ENCODE measurements around the gene NEU1. TPM values are rescaled to one million over a fixed set of nuclear protein-coding genes. Genes with fewer than 3 reads are reported as not detected.

NEU1 gene
- total RNA-seq, 1 experiment from 2014 or later, result 44.8 TPM

DNA sequence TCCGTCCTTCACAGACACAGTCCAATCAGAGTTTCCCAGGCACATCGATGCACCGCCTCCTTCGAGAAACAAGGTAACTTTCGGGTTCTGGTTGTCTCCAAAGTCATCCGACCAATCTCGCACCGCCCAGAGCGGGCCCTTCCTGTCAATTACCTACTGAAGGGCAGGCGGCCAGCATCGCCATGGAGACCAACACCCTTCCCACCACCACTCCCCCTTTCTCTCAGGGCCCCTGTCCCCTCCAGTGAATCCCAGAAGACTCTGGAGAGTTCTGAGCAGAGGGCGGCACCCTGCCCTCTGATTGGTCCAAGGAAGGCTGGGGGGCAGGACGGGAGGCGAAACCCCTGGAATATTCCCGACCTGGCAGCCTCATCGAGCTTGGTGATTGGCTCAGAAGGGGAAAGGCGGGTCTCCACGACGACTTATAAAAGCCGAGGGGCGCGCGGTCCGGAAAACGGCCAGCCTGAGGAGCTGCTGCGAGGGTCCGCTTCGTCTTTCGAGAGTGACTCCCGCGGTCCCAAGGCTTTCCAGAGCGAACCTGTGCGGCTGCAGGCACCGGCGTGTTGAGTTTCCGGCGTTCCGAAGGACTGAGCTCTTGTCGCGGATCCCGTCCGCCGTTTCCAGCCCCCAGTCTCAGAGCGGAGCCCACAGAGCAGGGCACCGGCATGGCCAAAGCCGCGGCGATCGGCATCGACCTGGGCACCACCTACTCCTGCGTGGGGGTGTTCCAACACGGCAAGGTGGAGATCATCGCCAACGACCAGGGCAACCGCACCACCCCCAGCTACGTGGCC, 35.1 kb downstream of the NEU1 start, which contains the start of gene HSPA1B (continued):
- peak; percentile 88 for TF ChIP-seq TEAD1 (CRISPR knock-in tag; IDR thresholded peaks at IDR 0.05)
- no peak for TF ChIP-seq ZNF219 (CRISPR knock-in tag; IDR thresholded peaks at IDR 0.05; ENCODE audit: borderline replicate concordance)
- TF ChIP-seq, protein P1, sequence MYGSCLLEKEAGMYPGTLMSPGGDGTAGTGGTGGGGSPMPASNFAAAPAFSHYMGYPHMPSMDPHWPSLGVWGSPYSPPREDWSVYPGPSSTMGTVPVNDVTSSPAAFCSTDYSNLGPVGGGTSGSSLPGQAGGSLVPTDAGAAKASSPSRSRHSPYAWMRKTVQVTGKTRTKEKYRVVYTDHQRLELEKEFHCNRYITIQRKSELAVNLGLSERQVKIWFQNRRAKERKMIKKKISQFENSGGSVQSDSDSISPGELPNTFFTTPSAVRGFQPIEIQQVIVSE (CRISPR knock-in tag; IDR thresholded peaks at IDR 0.05; ENCODE audit: borderline replicate concordance), result no peak
- TF ChIP-seq TEAD4 (CRISPR knock-in tag; IDR thresholded peaks at IDR 0.05), result no peak
- TF ChIP-seq PREB (CRISPR knock-in tag; IDR thresholded peaks at IDR 0.05; ENCODE audit: borderline replicate concordance), result no peak
- peak; percentile 60; the same call in 1 of the 2 replicates for TF ChIP-seq NFE2L1 (CRISPR knock-in tag; IDR thresholded peaks at IDR 0.05)
- TF ChIP-seq ZNF671 (CRISPR knock-in tag; IDR thresholded peaks at IDR 0.05), result no peak
- TF ChIP-seq ZNF317 (CRISPR knock-in tag; IDR thresholded peaks at IDR 0.05; ENCODE audit: borderline replicate concordance, low read depth), result no peak
- TF ChIP-seq JUN (CRISPR knock-in tag; IDR thresholded peaks at IDR 0.05), result 0 out of 2 replicates have a peak, but pooled peaks have one; percentile 33
- TF ChIP-seq ZNF263 (CRISPR knock-in tag; IDR thresholded peaks at IDR 0.05; ENCODE audit: low read depth), result no peak
- TF ChIP-seq, protein P2, sequence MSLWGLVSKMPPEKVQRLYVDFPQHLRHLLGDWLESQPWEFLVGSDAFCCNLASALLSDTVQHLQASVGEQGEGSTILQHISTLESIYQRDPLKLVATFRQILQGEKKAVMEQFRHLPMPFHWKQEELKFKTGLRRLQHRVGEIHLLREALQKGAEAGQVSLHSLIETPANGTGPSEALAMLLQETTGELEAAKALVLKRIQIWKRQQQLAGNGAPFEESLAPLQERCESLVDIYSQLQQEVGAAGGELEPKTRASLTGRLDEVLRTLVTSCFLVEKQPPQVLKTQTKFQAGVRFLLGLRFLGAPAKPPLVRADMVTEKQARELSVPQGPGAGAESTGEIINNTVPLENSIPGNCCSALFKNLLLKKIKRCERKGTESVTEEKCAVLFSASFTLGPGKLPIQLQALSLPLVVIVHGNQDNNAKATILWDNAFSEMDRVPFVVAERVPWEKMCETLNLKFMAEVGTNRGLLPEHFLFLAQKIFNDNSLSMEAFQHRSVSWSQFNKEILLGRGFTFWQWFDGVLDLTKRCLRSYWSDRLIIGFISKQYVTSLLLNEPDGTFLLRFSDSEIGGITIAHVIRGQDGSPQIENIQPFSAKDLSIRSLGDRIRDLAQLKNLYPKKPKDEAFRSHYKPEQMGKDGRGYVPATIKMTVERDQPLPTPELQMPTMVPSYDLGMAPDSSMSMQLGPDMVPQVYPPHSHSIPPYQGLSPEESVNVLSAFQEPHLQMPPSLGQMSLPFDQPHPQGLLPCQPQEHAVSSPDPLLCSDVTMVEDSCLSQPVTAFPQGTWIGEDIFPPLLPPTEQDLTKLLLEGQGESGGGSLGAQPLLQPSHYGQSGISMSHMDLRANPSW (CRISPR knock-in tag; conservative IDR thresholded peaks at IDR 0.05; ENCODE audit: low read depth), result no peak
- TF ChIP-seq TCF7 (CRISPR knock-in tag; IDR thresholded peaks at IDR 0.05; ENCODE audit: low read depth), result no peak
- no peak for TF ChIP-seq ATF1 (CRISPR knock-in tag; IDR thresholded peaks at IDR 0.05)
- TF ChIP-seq JAZF1 (CRISPR knock-in tag; IDR thresholded peaks at IDR 0.05), result no peak
- no peak for TF ChIP-seq RORB (CRISPR knock-in tag; IDR thresholded peaks at IDR 0.05)
- no peak for TF ChIP-seq ZNF396 (CRISPR knock-in tag; IDR thresholded peaks at IDR 0.05; ENCODE audit: borderline replicate concordance)
- no peak for TF ChIP-seq FOXK1 (CRISPR knock-in tag; IDR thresholded peaks at IDR 0.05)
- TF ChIP-seq NR3C1 (CRISPR knock-in tag; conservative IDR thresholded peaks at IDR 0.05; ENCODE audit: low read depth), result no peak
- TF ChIP-seq, protein P3, sequence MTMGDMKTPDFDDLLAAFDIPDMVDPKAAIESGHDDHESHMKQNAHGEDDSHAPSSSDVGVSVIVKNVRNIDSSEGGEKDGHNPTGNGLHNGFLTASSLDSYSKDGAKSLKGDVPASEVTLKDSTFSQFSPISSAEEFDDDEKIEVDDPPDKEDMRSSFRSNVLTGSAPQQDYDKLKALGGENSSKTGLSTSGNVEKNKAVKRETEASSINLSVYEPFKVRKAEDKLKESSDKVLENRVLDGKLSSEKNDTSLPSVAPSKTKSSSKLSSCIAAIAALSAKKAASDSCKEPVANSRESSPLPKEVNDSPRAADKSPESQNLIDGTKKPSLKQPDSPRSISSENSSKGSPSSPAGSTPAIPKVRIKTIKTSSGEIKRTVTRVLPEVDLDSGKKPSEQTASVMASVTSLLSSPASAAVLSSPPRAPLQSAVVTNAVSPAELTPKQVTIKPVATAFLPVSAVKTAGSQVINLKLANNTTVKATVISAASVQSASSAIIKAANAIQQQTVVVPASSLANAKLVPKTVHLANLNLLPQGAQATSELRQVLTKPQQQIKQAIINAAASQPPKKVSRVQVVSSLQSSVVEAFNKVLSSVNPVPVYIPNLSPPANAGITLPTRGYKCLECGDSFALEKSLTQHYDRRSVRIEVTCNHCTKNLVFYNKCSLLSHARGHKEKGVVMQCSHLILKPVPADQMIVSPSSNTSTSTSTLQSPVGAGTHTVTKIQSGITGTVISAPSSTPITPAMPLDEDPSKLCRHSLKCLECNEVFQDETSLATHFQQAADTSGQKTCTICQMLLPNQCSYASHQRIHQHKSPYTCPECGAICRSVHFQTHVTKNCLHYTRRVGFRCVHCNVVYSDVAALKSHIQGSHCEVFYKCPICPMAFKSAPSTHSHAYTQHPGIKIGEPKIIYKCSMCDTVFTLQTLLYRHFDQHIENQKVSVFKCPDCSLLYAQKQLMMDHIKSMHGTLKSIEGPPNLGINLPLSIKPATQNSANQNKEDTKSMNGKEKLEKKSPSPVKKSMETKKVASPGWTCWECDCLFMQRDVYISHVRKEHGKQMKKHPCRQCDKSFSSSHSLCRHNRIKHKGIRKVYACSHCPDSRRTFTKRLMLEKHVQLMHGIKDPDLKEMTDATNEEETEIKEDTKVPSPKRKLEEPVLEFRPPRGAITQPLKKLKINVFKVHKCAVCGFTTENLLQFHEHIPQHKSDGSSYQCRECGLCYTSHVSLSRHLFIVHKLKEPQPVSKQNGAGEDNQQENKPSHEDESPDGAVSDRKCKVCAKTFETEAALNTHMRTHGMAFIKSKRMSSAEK (CRISPR knock-in tag; IDR thresholded peaks at IDR 0.05; ENCODE audit: borderline replicate concordance), result no peak
- TF ChIP-seq HMGA2 (CRISPR knock-in tag; IDR thresholded peaks at IDR 0.05), result 0 out of 2 replicates have a peak, but pooled peaks have one; percentile 6
- TF ChIP-seq ZNF416 (CRISPR knock-in tag; IDR thresholded peaks at IDR 0.05), result peak; percentile 61; the same call in 1 of the 2 replicates
- TF ChIP-seq AFF4 (CRISPR knock-in tag; IDR thresholded peaks at IDR 0.05; ENCODE audit: borderline replicate concordance), result no peak
